HEK293 (cell line): Measurements from ENCODE around the gene MITD1.

Source experiments
- CTCF ChIA-PET: fragments of 350-600 bp; formaldehyde crosslinking; extraction: SDS; loops from one replicate; lab custom pipeline; 2021; ENCODE audit warnings: antibody characterized with exemption; lab: Yijun Ruan, JAX
- POLR2A ChIA-PET: fragments of 300-600 bp; formaldehyde crosslinking; extraction: SDS; loops from one replicate; lab custom pipeline; 2020; ENCODE audit warnings: antibody characterized with exemption, inconsistent platforms; lab: Yijun Ruan, JAX
- H3K27ac ChIP-seq: fragments of 200-500 bp; sonication (Bioruptor generic); 2 replicates; pipeline ENCODE4 v1.5.1; 2014; ENCODE audit warnings: low read depth, low read length, control low read depth, inconsistent platforms; ENCODE audit errors: extremely low read depth
- H3K36me3 ChIP-seq, 2 experiments: fragments of 200-500 bp in 1 of 2; sonication (Bioruptor generic) in 1 of 2; 1 replicate in 1 of 2; 2 replicates in 1 of 2; pipeline ENCODE4 v1.5.1; 2014 to 2017; ENCODE audit warnings: inconsistent platforms in 2 of 2, low read length in 2 of 2; ENCODE audit not compliant: control insufficient read depth in 2 of 2, insufficient read depth in 1 of 2
- H3K4me1 ChIP-seq: fragments of 200-500 bp; sonication (Bioruptor generic); 2 replicates; pipeline ENCODE4 v1.5.1; 2014; ENCODE audit warnings: mild to moderate bottlenecking, low read length, inconsistent platforms; ENCODE audit not compliant: control insufficient read depth, insufficient read depth
- H3K4me3 ChIP-seq: 2 replicates; pipeline ENCODE4 v1.5.1; 2011; ENCODE audit warnings: low read depth, mild to moderate bottlenecking, control low read depth, low read length, moderate library complexity
- H3K9me3 ChIP-seq: fragments of 200-500 bp; sonication (Bioruptor generic); 2 replicates; pipeline ENCODE4 v1.5.1; 2014; ENCODE audit warnings: low read depth, low read length, inconsistent platforms; ENCODE audit not compliant: control insufficient read depth, insufficient read depth
- HOXC10 ChIP-seq: sonication (generic); formaldehyde crosslinking; IDR thresholded peaks from 2 replicates; pipeline ENCODE4 v1.8.1; 2023; ENCODE audit warnings: mild to moderate bottlenecking, missing genetic modification reagents
- OVOL3 ChIP-seq: fragments of 450-650 bp; formaldehyde crosslinking; IDR thresholded peaks from 2 replicates; pipeline ENCODE4 v1.5.1; 2016; ENCODE audit warnings: missing biosample characterization, missing genetic modification characterization
- REPIN1 ChIP-seq: fragments of 450-650 bp; formaldehyde crosslinking; IDR thresholded peaks from 2 replicates; pipeline ENCODE4 v1.5.1; 2017; ENCODE audit warnings: missing biosample characterization, missing genetic modification characterization, low read depth
- SP3 ChIP-seq: fragments of 450-650 bp; formaldehyde crosslinking; IDR thresholded peaks from 2 replicates; pipeline ENCODE4 v1.5.1; 2016; ENCODE audit warnings: missing biosample characterization, missing genetic modification characterization
- SP7 ChIP-seq: fragments of 450-650 bp; formaldehyde crosslinking; IDR thresholded peaks from 2 replicates; pipeline ENCODE4 v1.5.1; 2016; ENCODE audit warnings: missing biosample characterization, missing genetic modification characterization
- TRIM28 ChIP-seq: IDR thresholded peaks from 2 replicates; pipeline ENCODE4 v1.6.1; 2011; ENCODE audit warnings: low read length, control low read depth, borderline replicate concordance
- ZFP37 ChIP-seq: fragments of 450-650 bp; formaldehyde crosslinking; IDR thresholded peaks from 2 replicates; pipeline ENCODE4 v1.5.1; 2016; ENCODE audit warnings: missing biosample characterization, missing genetic modification characterization
- ZFP69B ChIP-seq: fragments of 450-650 bp; formaldehyde crosslinking; IDR thresholded peaks from 2 replicates; pipeline ENCODE4 v1.5.1; 2016; ENCODE audit warnings: missing biosample characterization, missing genetic modification characterization
- ZNF121 ChIP-seq: fragments of 450-650 bp; formaldehyde crosslinking; IDR thresholded peaks from 2 replicates; pipeline ENCODE4 v1.5.1; 2016; ENCODE audit warnings: missing biosample characterization, missing genetic modification characterization
- ZNF175 ChIP-seq: fragments of 450-650 bp; formaldehyde crosslinking; IDR thresholded peaks from 2 replicates; pipeline ENCODE4 v1.5.1; 2016; ENCODE audit warnings: missing biosample characterization, missing genetic modification characterization
- ZNF621 ChIP-seq: fragments of 450-650 bp; formaldehyde crosslinking; IDR thresholded peaks from 2 replicates; pipeline ENCODE4 v1.5.1; 2017; ENCODE audit warnings: missing biosample characterization, missing genetic modification characterization
- ZNF777 ChIP-seq: fragments of 450-650 bp; formaldehyde crosslinking; IDR thresholded peaks from 2 replicates; pipeline ENCODE4 v1.5.1; 2017; ENCODE audit warnings: missing biosample characterization, missing genetic modification characterization, borderline replicate concordance
- TF ChIP-seq, protein P1 (sequence below): fragments of 450-650 bp; formaldehyde crosslinking; IDR thresholded peaks from 2 replicates; pipeline ENCODE4 v1.5.1; 2016; ENCODE audit warnings: missing biosample characterization, missing genetic modification characterization
- TF ChIP-seq, protein P2 (sequence below): fragments of 450-650 bp; formaldehyde crosslinking; IDR thresholded peaks from 2 replicates; pipeline ENCODE4 v1.5.1; 2016; ENCODE audit warnings: missing biosample characterization, missing genetic modification characterization
- TF ChIP-seq, protein P3 (sequence below): fragments of 450-650 bp; formaldehyde crosslinking; IDR thresholded peaks from 2 replicates; pipeline ENCODE4 v1.5.1; 2016; ENCODE audit warnings: missing biosample characterization, missing genetic modification characterization
- TF ChIP-seq, protein P4 (sequence below): fragments of 450-650 bp; formaldehyde crosslinking; IDR thresholded peaks from 2 replicates; pipeline ENCODE4 v1.5.1; 2016; ENCODE audit warnings: missing biosample characterization, missing genetic modification characterization
- TF ChIP-seq, protein P5 (sequence below): fragments of 450-650 bp; formaldehyde crosslinking; IDR thresholded peaks from 2 replicates; pipeline ENCODE4 v1.5.1; 2016; ENCODE audit warnings: missing biosample characterization, missing genetic modification characterization
- TF ChIP-seq, protein P6 (sequence below): fragments of 450-650 bp; formaldehyde crosslinking; IDR thresholded peaks from 2 replicates; pipeline ENCODE4 v1.5.1; 2017; ENCODE audit warnings: missing biosample characterization, missing genetic modification characterization

Gene MITD1

DNA sequence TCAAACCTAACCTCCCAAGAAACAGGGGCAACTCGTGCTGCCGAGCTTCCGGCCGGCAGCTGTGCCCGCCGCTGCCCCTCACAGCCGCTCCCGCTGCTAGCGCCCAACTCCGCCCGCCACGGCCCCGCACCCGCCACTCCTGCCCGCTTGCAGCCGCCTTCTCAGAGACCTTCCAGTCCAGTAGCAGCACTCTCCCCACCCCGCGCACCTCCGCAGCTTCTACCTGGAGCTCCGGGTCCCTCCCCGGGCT, 40.1 kb downstream of the MITD1 start (continued):
- TF ChIP-seq OVOL3 (tag by site-specific recombination), result no peak
- no peak for TF ChIP-seq ZNF175 (tag by site-specific recombination)
- TF ChIP-seq ZNF121 (tag by site-specific recombination), result no peak
- 0 out of 2 replicates have a peak, but pooled peaks have one; percentile 79 for TF ChIP-seq REPIN1 (tag by site-specific recombination)
- TF ChIP-seq ZNF621, result no peak
- no peak for TF ChIP-seq SP3 (tag by site-specific recombination)
- TF ChIP-seq, protein P1, sequence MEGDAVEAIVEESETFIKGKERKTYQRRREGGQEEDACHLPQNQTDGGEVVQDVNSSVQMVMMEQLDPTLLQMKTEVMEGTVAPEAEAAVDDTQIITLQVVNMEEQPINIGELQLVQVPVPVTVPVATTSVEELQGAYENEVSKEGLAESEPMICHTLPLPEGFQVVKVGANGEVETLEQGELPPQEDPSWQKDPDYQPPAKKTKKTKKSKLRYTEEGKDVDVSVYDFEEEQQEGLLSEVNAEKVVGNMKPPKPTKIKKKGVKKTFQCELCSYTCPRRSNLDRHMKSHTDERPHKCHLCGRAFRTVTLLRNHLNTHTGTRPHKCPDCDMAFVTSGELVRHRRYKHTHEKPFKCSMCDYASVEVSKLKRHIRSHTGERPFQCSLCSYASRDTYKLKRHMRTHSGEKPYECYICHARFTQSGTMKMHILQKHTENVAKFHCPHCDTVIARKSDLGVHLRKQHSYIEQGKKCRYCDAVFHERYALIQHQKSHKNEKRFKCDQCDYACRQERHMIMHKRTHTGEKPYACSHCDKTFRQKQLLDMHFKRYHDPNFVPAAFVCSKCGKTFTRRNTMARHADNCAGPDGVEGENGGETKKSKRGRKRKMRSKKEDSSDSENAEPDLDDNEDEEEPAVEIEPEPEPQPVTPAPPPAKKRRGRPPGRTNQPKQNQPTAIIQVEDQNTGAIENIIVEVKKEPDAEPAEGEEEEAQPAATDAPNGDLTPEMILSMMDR (tag by site-specific recombination), result 0 out of 2 replicates have a peak, but pooled peaks have one; percentile 16
- no peak; the same call in none of the 2 replicates for TF ChIP-seq SP7 (tag by site-specific recombination)
- peak; percentile 80 for TF ChIP-seq ZFP37
- TF ChIP-seq, protein P2, sequence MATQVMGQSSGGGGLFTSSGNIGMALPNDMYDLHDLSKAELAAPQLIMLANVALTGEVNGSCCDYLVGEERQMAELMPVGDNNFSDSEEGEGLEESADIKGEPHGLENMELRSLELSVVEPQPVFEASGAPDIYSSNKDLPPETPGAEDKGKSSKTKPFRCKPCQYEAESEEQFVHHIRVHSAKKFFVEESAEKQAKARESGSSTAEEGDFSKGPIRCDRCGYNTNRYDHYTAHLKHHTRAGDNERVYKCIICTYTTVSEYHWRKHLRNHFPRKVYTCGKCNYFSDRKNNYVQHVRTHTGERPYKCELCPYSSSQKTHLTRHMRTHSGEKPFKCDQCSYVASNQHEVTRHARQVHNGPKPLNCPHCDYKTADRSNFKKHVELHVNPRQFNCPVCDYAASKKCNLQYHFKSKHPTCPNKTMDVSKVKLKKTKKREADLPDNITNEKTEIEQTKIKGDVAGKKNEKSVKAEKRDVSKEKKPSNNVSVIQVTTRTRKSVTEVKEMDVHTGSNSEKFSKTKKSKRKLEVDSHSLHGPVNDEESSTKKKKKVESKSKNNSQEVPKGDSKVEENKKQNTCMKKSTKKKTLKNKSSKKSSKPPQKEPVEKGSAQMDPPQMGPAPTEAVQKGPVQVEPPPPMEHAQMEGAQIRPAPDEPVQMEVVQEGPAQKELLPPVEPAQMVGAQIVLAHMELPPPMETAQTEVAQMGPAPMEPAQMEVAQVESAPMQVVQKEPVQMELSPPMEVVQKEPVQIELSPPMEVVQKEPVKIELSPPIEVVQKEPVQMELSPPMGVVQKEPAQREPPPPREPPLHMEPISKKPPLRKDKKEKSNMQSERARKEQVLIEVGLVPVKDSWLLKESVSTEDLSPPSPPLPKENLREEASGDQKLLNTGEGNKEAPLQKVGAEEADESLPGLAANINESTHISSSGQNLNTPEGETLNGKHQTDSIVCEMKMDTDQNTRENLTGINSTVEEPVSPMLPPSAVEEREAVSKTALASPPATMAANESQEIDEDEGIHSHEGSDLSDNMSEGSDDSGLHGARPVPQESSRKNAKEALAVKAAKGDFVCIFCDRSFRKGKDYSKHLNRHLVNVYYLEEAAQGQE (tag by site-specific recombination), result no peak
- no peak for TF ChIP-seq TRIM28
- no peak for TF ChIP-seq ZNF777
- TF ChIP-seq ZFP69B (tag by site-specific recombination), result no peak
- TF ChIP-seq, protein P3, sequence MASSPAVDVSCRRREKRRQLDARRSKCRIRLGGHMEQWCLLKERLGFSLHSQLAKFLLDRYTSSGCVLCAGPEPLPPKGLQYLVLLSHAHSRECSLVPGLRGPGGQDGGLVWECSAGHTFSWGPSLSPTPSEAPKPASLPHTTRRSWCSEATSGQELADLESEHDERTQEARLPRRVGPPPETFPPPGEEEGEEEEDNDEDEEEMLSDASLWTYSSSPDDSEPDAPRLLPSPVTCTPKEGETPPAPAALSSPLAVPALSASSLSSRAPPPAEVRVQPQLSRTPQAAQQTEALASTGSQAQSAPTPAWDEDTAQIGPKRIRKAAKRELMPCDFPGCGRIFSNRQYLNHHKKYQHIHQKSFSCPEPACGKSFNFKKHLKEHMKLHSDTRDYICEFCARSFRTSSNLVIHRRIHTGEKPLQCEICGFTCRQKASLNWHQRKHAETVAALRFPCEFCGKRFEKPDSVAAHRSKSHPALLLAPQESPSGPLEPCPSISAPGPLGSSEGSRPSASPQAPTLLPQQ (tag by site-specific recombination), result peak; percentile 68
- TF ChIP-seq HOXC10, result no peak

DNA sequence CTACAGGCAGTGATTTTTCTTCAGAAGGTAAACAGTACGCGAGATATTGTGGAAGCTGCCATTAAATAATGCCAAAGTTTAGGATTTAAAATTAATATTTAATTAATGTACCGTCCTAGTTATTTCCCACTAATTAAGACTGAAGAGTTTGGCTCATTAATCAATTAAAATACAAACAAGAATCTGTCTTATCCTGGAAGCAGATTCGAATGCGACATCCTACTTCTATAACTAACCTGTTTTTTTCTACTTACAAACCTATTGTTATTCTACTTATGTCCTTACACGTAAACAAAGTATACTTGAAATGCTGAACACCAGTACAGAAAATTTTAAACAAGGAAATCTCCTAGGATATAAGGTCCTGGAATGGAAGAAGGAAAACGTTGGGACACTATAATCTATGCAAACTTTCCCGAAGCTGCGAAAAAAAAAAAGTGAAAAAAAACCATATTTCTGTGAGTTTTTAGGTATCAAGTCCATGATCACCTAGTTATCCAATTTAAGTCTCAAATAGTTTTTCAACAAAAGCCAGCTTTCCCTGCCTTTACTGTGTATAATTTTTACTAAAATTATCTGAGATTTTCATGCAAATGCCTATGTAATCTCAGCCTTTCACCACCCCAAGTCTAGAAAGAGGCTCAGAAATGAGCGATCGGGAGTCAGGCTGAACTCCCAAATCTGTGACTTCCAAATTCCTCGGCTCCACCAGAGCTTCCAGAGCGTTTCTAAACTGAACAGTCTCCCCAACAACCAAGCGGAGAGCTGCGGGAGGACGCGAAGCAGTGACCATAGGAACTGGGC, 40.6 kb downstream of the MITD1 start:
- H3K9me3 ChIP-seq, result no peaks in the 10 kb centered on the region; the same call in 1 of the 2 replicates
- TF ChIP-seq, protein P4, sequence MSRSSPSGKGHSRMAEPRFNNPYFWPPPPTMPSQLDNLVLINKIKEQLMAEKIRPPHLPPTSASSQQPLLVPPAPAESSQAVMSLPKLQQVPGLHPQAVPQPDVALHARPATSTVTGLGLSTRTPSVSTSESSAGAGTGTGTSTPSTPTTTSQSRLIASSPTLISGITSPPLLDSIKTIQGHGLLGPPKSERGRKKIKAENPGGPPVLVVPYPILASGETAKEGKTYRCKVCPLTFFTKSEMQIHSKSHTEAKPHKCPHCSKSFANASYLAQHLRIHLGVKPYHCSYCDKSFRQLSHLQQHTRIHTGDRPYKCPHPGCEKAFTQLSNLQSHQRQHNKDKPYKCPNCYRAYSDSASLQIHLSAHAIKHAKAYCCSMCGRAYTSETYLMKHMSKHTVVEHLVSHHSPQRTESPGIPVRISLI (tag by site-specific recombination), result peak; percentile 74
- TF ChIP-seq, protein P5, sequence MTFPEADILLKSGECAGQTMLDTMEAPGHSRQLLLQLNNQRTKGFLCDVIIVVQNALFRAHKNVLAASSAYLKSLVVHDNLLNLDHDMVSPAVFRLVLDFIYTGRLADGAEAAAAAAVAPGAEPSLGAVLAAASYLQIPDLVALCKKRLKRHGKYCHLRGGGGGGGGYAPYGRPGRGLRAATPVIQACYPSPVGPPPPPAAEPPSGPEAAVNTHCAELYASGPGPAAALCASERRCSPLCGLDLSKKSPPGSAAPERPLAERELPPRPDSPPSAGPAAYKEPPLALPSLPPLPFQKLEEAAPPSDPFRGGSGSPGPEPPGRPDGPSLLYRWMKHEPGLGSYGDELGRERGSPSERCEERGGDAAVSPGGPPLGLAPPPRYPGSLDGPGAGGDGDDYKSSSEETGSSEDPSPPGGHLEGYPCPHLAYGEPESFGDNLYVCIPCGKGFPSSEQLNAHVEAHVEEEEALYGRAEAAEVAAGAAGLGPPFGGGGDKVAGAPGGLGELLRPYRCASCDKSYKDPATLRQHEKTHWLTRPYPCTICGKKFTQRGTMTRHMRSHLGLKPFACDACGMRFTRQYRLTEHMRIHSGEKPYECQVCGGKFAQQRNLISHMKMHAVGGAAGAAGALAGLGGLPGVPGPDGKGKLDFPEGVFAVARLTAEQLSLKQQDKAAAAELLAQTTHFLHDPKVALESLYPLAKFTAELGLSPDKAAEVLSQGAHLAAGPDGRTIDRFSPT (tag by site-specific recombination), result no peak
- TF ChIP-seq, protein P6, sequence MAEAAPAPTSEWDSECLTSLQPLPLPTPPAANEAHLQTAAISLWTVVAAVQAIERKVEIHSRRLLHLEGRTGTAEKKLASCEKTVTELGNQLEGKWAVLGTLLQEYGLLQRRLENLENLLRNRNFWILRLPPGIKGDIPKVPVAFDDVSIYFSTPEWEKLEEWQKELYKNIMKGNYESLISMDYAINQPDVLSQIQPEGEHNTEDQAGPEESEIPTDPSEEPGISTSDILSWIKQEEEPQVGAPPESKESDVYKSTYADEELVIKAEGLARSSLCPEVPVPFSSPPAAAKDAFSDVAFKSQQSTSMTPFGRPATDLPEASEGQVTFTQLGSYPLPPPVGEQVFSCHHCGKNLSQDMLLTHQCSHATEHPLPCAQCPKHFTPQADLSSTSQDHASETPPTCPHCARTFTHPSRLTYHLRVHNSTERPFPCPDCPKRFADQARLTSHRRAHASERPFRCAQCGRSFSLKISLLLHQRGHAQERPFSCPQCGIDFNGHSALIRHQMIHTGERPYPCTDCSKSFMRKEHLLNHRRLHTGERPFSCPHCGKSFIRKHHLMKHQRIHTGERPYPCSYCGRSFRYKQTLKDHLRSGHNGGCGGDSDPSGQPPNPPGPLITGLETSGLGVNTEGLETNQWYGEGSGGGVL (tag by site-specific recombination), result no peak
- ChIA-PET CTCF (interaction anchor here (0.6 to 1.0 kb wide), 2 partner anchors 10 to 53 kb away, joined by 3 to 7 read pairs; no protein-coding TSS in a partner anchor), POLR2A (interaction anchor here (0.6 to 2.8 kb wide), 14 partner anchors 9 to 230 kb away, joined by 3 to 58 read pairs (median 4); partner anchors contain the start of genes CRACDL, EIF5B, LIPT1 and MITD1)
- no peaks in the 10 kb centered on the region; a peak in 1 of 3 replicates for H3K36me3 ChIP-seq
- peaks cover 2% of the 10 kb centered on the region; the same call in 1 of the 2 replicates for H3K4me1 ChIP-seq
- H3K27ac ChIP-seq, result peak overlapping the region; percentile 74; the same call in 1 of the 2 replicates
- peak overlapping the region; percentile 81 for H3K4me3 ChIP-seq
